ENCODE data around the gene CNOT4. TPM values are rescaled to one million over a fixed set of nuclear protein-coding genes. Genes with fewer than 3 reads are reported as not detected.

CNOT4 gene
- total RNA-seq, 1 experiment from 2014 or later: 14.6 TPM

DNA sequence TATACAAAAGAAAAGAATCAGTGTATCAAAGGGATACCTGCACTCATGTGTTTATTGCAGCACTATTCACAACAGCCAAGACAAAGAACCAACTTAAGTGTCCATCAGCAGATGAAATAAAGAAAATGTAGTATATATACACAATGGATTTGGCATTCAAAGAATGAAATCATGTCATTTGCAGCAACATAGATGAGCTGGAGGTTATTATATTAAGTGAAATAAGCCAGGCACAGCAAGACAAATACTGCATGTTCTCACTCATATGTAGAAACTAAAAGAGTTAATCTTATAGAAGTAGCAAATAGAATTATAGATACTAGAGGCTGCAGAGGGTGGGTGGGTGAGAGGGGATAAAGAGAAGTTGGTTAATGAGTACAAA is 28.3 kb downstream of the CNOT4 start:
- no peak for TF ChIP-seq OVOL2 (CRISPR knock-in tag; IDR thresholded peaks at IDR 0.05; ENCODE audit: borderline replicate concordance)
- TF ChIP-seq NR2C2 (CRISPR knock-in tag; IDR thresholded peaks at IDR 0.05): no peak
- TF ChIP-seq ZNF317 (CRISPR knock-in tag; IDR thresholded peaks at IDR 0.05; ENCODE audit: borderline replicate concordance, low read depth): no peak
- no peak for TF ChIP-seq SMAD4 (CRISPR knock-in tag; IDR thresholded peaks at IDR 0.05)
- no peak for TF ChIP-seq ERG (CRISPR knock-in tag; IDR thresholded peaks at IDR 0.05)
- TF ChIP-seq MAX (CRISPR knock-in tag; IDR thresholded peaks at IDR 0.05): no peak
- TF ChIP-seq ZNF121 (CRISPR knock-in tag; IDR thresholded peaks at IDR 0.05): no peak
- no peak for TF ChIP-seq ZNF423 (CRISPR knock-in tag; IDR thresholded peaks at IDR 0.05)
- no peak for TF ChIP-seq TCF7 (CRISPR knock-in tag; IDR thresholded peaks at IDR 0.05; ENCODE audit: low read depth)
- TF ChIP-seq, protein P1, sequence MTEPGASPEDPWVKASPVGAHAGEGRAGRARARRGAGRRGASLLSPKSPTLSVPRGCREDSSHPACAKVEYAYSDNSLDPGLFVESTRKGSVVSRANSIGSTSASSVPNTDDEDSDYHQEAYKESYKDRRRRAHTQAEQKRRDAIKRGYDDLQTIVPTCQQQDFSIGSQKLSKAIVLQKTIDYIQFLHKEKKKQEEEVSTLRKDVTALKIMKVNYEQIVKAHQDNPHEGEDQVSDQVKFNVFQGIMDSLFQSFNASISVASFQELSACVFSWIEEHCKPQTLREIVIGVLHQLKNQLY (CRISPR knock-in tag; IDR thresholded peaks at IDR 0.05): no peak
- no peak for TF ChIP-seq MXD4 (CRISPR knock-in tag; IDR thresholded peaks at IDR 0.05; ENCODE audit: borderline replicate concordance)
- TF ChIP-seq GABPB1 (CRISPR knock-in tag; IDR thresholded peaks at IDR 0.05): no peak
- TF ChIP-seq, protein P2, sequence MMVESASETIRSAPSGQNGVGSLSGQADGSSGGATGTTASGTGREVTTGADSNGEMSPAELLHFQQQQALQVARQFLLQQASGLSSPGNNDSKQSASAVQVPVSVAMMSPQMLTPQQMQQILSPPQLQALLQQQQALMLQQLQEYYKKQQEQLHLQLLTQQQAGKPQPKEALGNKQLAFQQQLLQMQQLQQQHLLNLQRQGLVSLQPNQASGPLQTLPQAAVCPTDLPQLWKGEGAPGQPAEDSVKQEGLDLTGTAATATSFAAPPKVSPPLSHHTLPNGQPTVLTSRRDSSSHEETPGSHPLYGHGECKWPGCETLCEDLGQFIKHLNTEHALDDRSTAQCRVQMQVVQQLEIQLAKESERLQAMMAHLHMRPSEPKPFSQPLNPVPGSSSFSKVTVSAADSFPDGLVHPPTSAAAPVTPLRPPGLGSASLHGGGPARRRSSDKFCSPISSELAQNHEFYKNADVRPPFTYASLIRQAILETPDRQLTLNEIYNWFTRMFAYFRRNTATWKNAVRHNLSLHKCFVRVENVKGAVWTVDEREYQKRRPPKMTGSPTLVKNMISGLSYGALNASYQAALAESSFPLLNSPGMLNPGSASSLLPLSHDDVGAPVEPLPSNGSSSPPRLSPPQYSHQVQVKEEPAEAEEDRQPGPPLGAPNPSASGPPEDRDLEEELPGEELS (CRISPR knock-in tag; IDR thresholded peaks at IDR 0.05): no peak
- TF ChIP-seq ZNF512 (CRISPR knock-in tag; IDR thresholded peaks at IDR 0.05; ENCODE audit: borderline replicate concordance): no peak
- TF ChIP-seq MYBL2 (CRISPR knock-in tag; IDR thresholded peaks at IDR 0.05): no peak
- TF ChIP-seq, protein P3, sequence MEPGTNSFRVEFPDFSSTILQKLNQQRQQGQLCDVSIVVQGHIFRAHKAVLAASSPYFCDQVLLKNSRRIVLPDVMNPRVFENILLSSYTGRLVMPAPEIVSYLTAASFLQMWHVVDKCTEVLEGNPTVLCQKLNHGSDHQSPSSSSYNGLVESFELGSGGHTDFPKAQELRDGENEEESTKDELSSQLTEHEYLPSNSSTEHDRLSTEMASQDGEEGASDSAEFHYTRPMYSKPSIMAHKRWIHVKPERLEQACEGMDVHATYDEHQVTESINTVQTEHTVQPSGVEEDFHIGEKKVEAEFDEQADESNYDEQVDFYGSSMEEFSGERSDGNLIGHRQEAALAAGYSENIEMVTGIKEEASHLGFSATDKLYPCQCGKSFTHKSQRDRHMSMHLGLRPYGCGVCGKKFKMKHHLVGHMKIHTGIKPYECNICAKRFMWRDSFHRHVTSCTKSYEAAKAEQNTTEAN (CRISPR knock-in tag; IDR thresholded peaks at IDR 0.05): no peak
- DNase-seq (ENCODE audit: low spot score): no peak
- Mint-ChIP-seq H3K4me3 (no peak overlapping the region), H3K27me3 (ENCODE audit: low read depth) (no peaks in the 10 kb centered on the region), H3K27ac (no peak overlapping the region), H3K4me1 (no peaks in the 10 kb centered on the region), H3K9me3 (no peaks in the 10 kb centered on the region), H3K36me3 (no peaks in the 10 kb centered on the region)
- POLR2A ChIA-PET: no interaction called here
- no peak for ATAC-seq
- CTCF ChIA-PET: no interaction called here

DNA sequence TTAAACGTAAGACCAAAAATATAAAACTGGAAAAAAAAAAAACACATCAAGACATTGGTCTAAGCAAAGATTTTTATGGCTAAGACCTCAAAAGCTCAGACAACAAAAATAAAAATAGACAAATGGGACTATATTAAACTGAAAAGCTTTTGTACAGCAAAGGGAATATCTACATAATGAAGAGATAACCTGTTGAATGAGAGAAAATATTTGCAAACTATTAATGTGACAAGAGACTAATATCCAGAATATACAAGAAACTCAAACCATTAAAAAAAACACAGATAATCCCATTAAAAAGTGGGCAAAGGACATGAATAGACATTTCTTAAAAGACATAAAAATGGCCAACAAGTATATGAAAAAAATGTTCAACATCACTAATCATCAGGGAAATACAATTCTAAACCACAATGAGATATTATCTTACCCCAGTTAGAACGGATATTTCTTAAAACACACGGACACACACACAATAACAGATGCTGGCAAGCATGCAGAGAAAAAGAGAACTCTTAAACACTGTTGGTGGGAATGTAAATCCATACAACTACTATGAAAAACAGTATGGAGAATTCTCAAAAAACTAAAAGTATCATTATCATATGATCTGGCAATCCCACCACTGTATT is 28.8 kb downstream of the CNOT4 start:
- Mint-ChIP-seq H3K9me3 (no peaks in the 10 kb centered on the region), H3K4me1 (no peaks in the 10 kb centered on the region), H3K4me3 (no peak overlapping the region), H3K36me3 (no peaks in the 10 kb centered on the region), H3K27ac (no peak overlapping the region), H3K27me3 (ENCODE audit: low read depth) (no peaks in the 10 kb centered on the region)
- POLR2A ChIA-PET: no interaction called here
- DNase-seq (ENCODE audit: low spot score) (no peak), ATAC-seq (no peak)
- CTCF ChIA-PET: no interaction called here
- no peak for TF ChIP-seq PRDM15 (CRISPR knock-in tag; IDR thresholded peaks at IDR 0.05)
- TF ChIP-seq, protein P4, sequence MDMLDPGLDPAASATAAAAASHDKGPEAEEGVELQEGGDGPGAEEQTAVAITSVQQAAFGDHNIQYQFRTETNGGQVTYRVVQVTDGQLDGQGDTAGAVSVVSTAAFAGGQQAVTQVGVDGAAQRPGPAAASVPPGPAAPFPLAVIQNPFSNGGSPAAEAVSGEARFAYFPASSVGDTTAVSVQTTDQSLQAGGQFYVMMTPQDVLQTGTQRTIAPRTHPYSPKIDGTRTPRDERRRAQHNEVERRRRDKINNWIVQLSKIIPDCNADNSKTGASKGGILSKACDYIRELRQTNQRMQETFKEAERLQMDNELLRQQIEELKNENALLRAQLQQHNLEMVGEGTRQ (CRISPR knock-in tag; IDR thresholded peaks at IDR 0.05): no peak
- TF ChIP-seq, protein P1 (CRISPR knock-in tag; IDR thresholded peaks at IDR 0.05): no peak
- TF ChIP-seq ZNF512 (CRISPR knock-in tag; IDR thresholded peaks at IDR 0.05; ENCODE audit: borderline replicate concordance): no peak
- TF ChIP-seq ZNF121 (CRISPR knock-in tag; IDR thresholded peaks at IDR 0.05): no peak
- TF ChIP-seq ESRRA (CRISPR knock-in tag; IDR thresholded peaks at IDR 0.05; ENCODE audit: borderline replicate concordance): no peak
- TF ChIP-seq ZNF423 (CRISPR knock-in tag; IDR thresholded peaks at IDR 0.05): no peak
- no peak for TF ChIP-seq ZNF416 (CRISPR knock-in tag; IDR thresholded peaks at IDR 0.05)

All from WTC11 (cell line).